IMR-90 (cell line): ENCODE data around the gene ANKUB1.

ENCODE experiments used
- MXI1 ChIP-seq: IDR thresholded peaks from 2 replicates; pipeline ENCODE4 v1.6.1; 2012; ENCODE audit warnings: low read depth, mild to moderate bottlenecking, low read length, moderate library complexity, borderline replicate concordance
- POLR2A ChIP-seq: IDR thresholded peaks from 2 replicates; pipeline ENCODE4 v1.6.1; 2012; ENCODE audit warnings: mild to moderate bottlenecking, low read depth, low read length
- RFX5 ChIP-seq: IDR thresholded peaks from 2 replicates; pipeline ENCODE4 v1.8.0; 2012; ENCODE audit warnings: low read depth, mild to moderate bottlenecking, low read length, moderate library complexity

DNA sequence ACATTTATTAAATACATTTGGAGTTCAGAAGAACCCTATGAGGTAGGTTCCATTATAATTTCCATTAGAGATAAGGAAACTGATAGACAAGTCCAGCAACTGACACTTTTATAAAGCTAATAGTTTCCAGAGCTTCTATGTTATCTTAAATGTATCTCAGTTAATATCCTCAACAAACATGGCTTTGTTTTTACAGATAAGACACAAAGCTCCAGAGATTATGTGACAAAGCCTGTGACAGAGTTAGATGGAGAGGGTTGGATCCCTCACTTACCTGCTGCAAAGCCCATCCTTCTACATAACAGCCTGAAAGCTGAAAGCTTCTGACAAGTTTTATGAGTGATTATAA lies 39.6 kb downstream of the ANKUB1 start:
- no peak for TF ChIP-seq POLR2A
- TF ChIP-seq MXI1, result no peak
- no peak for TF ChIP-seq RFX5
